Gastroesophageal sphincter (tissue), 4 donors: ENCODE measurements around the gene ODAD3. TPM values are rescaled to one million over a fixed set of nuclear protein-coding genes. Genes with fewer than 3 reads are reported as not detected.

ENCODE experiments used
- ATAC-seq: fragments of 150-250 bp; one replicate; pipeline ENCODE4 v1.9.1; 2016; ENCODE audit warnings: mild to moderate bottlenecking, moderate library complexity
- H3K27ac ChIP-seq, 4 donors: fragments of 200-600 bp; sonication (generic) in 3 of 4; 1 replicate in 3 of 4; 2 replicates in 1 of 4; pipeline ENCODE4 v1.5.1; 2016 to 2019
- H3K27me3 ChIP-seq: fragments of 200-600 bp; sonication (generic); one replicate; pipeline ENCODE4 v1.5.1; 2019
- H3K36me3 ChIP-seq, 2 donors: fragments of 200-600 bp; sonication (generic); one replicate each; pipeline ENCODE4 v1.5.1; 2019; ENCODE audit warnings: control low read depth in 1 of 2
- H3K4me1 ChIP-seq, 3 donors: fragments of 200-600 bp; sonication (generic); 1 replicate in 2 of 3; 2 replicates in 1 of 3; pipeline ENCODE4 v1.5.1; 2016 to 2019; ENCODE audit warnings: control low read depth in 2 of 3
- H3K4me3 ChIP-seq, 2 donors: fragments of 200-600 bp; sonication (generic); one replicate each; pipeline ENCODE4 v1.5.1; 2019; ENCODE audit warnings: mild to moderate bottlenecking in 1 of 2, moderate library complexity in 1 of 2
- H3K9me3 ChIP-seq, 3 donors: fragments of 200-600 bp; sonication (generic); one replicate each; pipeline ENCODE4 v1.5.1; 2017 to 2019; ENCODE audit warnings: control low read depth in 2 of 3
- CTCF ChIP-seq, 4 experiments: fragments of 200-600 bp in 2 of 4; fragments of 450-650 bp in 2 of 4; sonication (generic) in 1 of 4; IDR thresholded peaks; one replicate each; pipeline ENCODE4 v1.5.1; 2017 to 2019; ENCODE audit warnings: antibody characterized with exemption in 4 of 4, mild to moderate bottlenecking in 2 of 4, moderate library complexity in 2 of 4
- EP300 ChIP-seq: sonication (generic); formaldehyde crosslinking; IDR thresholded peaks from one replicate; pipeline ENCODE4 v1.6.1; 2017; ENCODE audit warnings: antibody characterized with exemption, mild to moderate bottlenecking
- POLR2A ChIP-seq, 2 donors: fragments of 450-650 bp; IDR thresholded peaks; one replicate each; pipeline ENCODE4 v1.6.1; 2017; ENCODE audit warnings: antibody characterized with exemption in 2 of 2, mild to moderate bottlenecking in 2 of 2, moderate library complexity in 1 of 2
- POLR2AphosphoS5 ChIP-seq: sonication (generic); formaldehyde crosslinking; IDR thresholded peaks from one replicate; pipeline ENCODE4 v1.6.1; 2017; ENCODE audit warnings: antibody characterized with exemption
- WGBS, 2 donors: methylation state at CpG; one replicate each; pipeline ENCODE4 v1.1.5; 2018; ENCODE audit warnings: low coverage in 1 of 2; 5-methylcytosine and 5-hydroxymethylcytosine counted together
- total RNA-seq, 4 donors: library from RNA; depleted of rRNA; stranded (reverse); fragments of >200 nt; gene quantifications; one replicate each; pipeline ENCODE4 v1.1.0, GENCODE V29; 2016

The ODAD3 gene
- total RNA-seq, 4 donors from 2014 or later, result 0.27 to 1.4 TPM; not detected in 2

DNA sequence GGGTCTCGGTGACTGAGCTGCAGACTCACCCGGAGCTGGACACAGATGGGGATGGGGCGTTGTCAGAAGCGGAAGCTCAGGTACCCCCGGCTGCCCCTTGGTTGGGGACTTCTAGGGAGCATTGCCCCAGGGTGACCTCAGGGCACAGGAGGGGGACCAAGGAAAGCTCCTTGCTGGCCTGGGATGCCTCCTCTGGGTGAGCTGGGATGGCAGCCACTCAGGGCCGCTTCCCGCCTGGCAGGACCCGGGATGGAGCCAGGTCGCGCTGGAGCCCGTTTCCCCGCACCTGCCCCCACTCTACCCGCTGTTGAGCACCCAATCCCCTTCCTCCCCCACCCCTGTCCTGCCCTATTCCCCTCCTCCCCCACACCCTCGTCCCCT is 11.3 kb upstream of the ODAD3 start:
- Histone ChIP-seq H3K36me3 (peaks cover 0 to 98% of the 10 kb centered on the region in 2 donors), H3K27me3 (no peaks in the 10 kb centered on the region), H3K27ac (peak overlapping the region in 1 of 4 donors; percentile 27), H3K4me1 (no peaks in the 10 kb centered on the region), H3K9me3 (no peaks in the 10 kb centered on the region), H3K4me3 (no peak overlapping the region)
- no peak for ATAC-seq
- no peak for TF ChIP-seq POLR2AphosphoS5
- TF ChIP-seq POLR2A (IDR thresholded peaks at IDR 0.05), result no peak
- TF ChIP-seq CTCF (IDR thresholded peaks at IDR 0.05), result no peak
- TF ChIP-seq EP300, result no peak
- no CpG with 5 or more reads among the region's 14 CpGs for WGBS, 2 donors

GRCh38 chr19:11445141-11445540 is 10.2 kb upstream of the ODAD3 start:
- no peaks in the 10 kb centered on the region for H3K27me3 ChIP-seq
- H3K27ac ChIP-seq, result no peak overlapping the region
- WGBS, 2 donors, result 70% methylated on average over 2 of the region's 13 CpGs; no CpG with 5 or more reads in 1 of the 2 donors
- H3K4me3 ChIP-seq, result no peak overlapping the region
- no peak for TF ChIP-seq POLR2A (IDR thresholded peaks at IDR 0.05)
- no peak for TF ChIP-seq POLR2AphosphoS5
- no peak for TF ChIP-seq CTCF (IDR thresholded peaks at IDR 0.05)
- TF ChIP-seq EP300, result no peak
- no peaks in the 10 kb centered on the region for H3K4me1 ChIP-seq
- H3K36me3 ChIP-seq, result peaks cover 0 to 100% of the 10 kb centered on the region in 2 donors
- no peak for ATAC-seq
- no peaks in the 10 kb centered on the region for H3K9me3 ChIP-seq

- H3K9me3 ChIP-seq, result no peaks in the 10 kb centered on the region
- no peak overlapping the region for H3K4me3 ChIP-seq
- H3K27ac ChIP-seq, result no peak overlapping the region
- peaks cover 0 to 100% of the 10 kb centered on the region in 2 donors for H3K36me3 ChIP-seq
- TF ChIP-seq POLR2AphosphoS5 (no peak), CTCF (IDR thresholded peaks at IDR 0.05) (no peak), EP300 (no peak), POLR2A (IDR thresholded peaks at IDR 0.05) (no peak)
- H3K27me3 ChIP-seq, result no peaks in the 10 kb centered on the region
- no peak for ATAC-seq
- WGBS, 2 donors, result no CpG with 5 or more reads among the region's 5 CpGs
- no peaks in the 10 kb centered on the region for H3K4me1 ChIP-seq
Observed at GRCh38 chr19:11444059-11444458, 9.1 kb upstream of the ODAD3 start.

DNA sequence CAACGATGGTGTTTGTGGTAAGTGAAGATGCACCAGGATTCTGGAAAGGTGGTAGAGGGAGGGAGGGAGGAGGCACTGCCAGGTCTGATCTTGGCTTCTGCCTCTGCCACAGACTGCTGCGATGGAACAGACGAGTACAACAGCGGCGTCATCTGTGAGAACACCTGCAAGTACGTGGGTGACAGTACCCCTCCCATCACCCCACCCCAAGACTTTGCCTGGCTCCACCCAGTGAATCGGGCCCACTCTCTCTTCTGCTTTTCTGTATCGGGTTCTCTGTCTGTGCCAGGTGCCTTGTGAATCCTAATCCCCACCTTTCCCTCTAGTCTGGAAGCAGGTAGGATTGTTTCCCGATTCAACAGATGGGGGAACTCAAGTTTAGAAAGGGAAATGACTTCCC is 3.0 kb upstream of the ODAD3 start:
- Histone ChIP-seq H3K4me1 (peaks cover 0 to 30% (median 13%) of the 10 kb centered on the region in 3 donors), H3K36me3 (peaks cover 0 to 67% of the 10 kb centered on the region in 2 donors), H3K9me3 (no peaks in the 10 kb centered on the region), H3K27me3 (no peaks in the 10 kb centered on the region), H3K4me3 (no peak overlapping the region), H3K27ac (no peak overlapping the region)
- ATAC-seq, result no peak
- 89% methylated on average over 5 of the region's 9 CpGs; no CpG with 5 or more reads in 1 of the 2 donors for WGBS, 2 donors
- TF ChIP-seq POLR2AphosphoS5, result no peak
- TF ChIP-seq POLR2A (IDR thresholded peaks at IDR 0.05), result no peak
- TF ChIP-seq EP300, result no peak
- TF ChIP-seq CTCF (IDR thresholded peaks at IDR 0.05), result no peak

DNA sequence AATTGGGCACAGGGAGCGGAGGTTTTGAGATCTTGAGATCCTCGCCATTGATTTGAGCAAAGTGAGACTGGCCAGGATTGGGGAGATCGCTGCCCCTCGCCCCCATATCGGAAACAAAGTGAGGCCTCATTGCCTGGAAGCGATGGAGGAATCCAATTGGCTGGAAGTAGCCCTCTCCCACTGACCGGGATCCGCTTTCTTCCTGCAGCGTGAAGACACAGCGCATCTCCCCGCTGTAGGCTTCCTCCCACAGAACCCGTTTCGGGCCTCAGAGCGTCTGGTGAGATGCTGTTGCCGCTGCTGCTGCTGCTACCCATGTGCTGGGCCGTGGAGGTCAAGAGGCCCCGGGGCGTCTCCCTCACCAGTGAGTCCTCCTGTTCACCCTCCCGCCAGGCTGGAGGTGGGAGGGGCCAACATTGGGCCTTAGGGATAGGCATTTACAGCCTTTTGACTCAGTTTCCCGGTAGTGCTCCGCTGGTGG is 952 bp upstream of the ODAD3 start:
- 8 to 50% methylated on average over 2 to 6 of the region's 21 CpGs for WGBS, 2 donors
- no peaks in the 10 kb centered on the region for H3K27me3 ChIP-seq
- peak overlapping the region; percentile 60 to 65 for H3K4me3 ChIP-seq
- peak overlapping the region; percentile 26 to 88 (median 84) for H3K27ac ChIP-seq
- TF ChIP-seq CTCF (IDR thresholded peaks at IDR 0.05) (no peak), EP300 (no peak), POLR2AphosphoS5 (no peak), POLR2A (IDR thresholded peaks at IDR 0.05) (no peak)
- peaks cover 0 to 46% of the 10 kb centered on the region in 2 donors for H3K36me3 ChIP-seq
- no peaks in the 10 kb centered on the region for H3K9me3 ChIP-seq
- no peak for ATAC-seq
- H3K4me1 ChIP-seq, result peaks cover 0 to 30% (median 13%) of the 10 kb centered on the region in 3 donors
